Activated CD4-positive, alpha-beta T cell treated with anti-CD3 and anti-CD28 coated beads, Interleukin-2, Interleukin-4, amounts not matched to agents 100 ng/mL and 50 ng/mL, durations not matched to agents 16 hours and 8 hours (primary cell): ENCODE data around the gene PRIMA1.

Source experiments
- DNase-seq: peaks from one replicate; pipeline ENCODE4 v3.0.0-alpha.2; 2020; ENCODE audit warnings: low spot score

PRIMA1 gene

DNA sequence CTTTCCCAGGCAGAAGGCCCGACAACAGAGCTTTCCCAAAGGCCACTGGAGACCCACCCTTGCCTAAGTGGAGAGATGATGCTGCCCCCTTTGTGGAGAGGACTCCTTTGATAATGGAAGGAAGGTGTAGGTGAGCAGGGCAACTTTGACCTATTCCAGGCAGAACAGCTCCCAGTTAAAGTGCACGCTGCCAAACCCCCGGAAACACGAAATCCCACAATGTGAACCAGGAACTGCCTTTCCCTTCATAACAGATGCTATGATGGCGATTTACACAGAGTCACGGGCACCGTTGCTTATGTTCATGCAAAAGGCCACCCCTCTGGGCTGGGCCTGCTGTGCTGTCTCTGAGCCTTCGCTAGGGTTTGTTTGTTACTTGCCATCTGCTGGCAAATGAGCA, 34.6 kb downstream of the PRIMA1 start:
- no peak for DNase-seq

DNA sequence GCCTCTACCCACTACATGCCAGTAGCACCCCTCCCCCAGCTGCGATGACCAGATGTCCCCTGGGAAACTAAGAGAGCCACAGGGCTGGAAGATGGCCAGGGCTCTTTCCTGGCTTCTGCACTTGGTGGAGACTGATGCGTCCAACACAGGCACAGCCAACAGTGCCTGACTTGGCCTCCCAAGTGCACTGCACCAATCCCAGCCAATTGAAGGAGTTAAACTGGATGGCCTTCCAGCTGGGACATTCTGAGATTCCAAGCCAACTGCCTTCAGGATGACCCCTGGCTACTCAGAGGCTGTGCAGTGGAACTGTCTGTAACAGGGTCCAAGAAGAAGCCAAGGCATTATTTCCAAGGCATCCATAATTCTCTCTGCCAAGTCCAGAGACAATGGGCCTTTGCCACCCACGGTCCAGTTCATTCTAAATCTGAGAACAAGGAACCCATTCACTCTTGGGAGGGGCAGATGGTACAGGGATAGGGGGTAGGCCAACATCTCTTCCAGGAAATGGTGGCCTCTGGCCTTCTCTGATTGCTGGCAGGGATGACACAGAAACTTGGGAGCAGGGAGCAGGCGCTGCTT, 35.2 kb downstream of the PRIMA1 start:
- DNase-seq = no peak

DNA sequence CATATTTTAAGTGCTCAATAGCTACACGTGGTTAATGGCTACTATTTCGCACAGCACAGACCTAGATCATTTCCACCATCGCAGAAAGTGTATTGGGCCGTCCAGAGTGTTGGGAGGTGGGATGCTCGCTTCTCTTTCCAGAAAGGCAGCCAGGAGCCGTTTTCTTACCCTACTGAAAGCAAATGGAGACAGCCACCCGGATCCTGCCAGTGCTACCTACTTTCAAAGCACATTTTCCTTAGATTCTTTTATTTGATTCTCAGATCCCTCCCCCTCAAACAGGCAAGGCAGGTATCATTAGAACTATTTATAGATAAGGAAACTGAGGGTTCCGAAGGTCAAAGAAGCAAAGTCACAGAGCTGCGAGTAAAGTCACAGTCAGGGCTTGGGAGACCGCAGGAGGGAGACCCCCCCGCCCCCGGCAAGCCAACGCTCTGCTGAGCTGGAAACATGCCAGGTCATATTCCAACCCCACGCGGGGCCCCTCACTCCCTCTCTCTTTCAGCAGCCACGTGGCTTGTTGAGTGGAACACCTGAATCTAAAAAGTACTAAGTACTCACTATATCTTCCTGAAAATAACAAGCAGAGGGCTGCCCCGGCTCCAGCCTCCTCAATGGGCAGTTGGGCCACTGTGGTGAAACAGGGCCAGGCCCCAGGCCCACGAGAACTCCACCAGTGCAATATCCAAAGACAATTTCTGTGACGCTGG, 36.2 kb downstream of the PRIMA1 start:
- no peak for DNase-seq

DNA sequence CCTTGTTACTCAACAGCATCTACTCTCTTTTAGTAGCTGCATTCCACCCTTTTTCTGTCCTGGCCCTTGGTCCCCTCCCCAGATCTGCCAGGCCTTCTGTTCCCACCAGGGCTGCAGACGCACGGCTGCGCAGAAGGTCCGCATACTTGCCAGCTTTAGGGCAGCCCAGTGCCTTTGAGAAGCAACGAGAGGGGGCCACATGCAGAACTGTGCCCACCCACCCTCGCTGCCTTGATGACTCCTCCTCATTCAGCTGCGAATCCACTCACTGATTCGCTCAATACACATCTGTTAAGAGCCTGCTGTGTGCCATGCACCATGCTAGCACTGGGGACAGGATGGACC, 39.2 kb downstream of the PRIMA1 start:
- DNase-seq = no peak

DNA sequence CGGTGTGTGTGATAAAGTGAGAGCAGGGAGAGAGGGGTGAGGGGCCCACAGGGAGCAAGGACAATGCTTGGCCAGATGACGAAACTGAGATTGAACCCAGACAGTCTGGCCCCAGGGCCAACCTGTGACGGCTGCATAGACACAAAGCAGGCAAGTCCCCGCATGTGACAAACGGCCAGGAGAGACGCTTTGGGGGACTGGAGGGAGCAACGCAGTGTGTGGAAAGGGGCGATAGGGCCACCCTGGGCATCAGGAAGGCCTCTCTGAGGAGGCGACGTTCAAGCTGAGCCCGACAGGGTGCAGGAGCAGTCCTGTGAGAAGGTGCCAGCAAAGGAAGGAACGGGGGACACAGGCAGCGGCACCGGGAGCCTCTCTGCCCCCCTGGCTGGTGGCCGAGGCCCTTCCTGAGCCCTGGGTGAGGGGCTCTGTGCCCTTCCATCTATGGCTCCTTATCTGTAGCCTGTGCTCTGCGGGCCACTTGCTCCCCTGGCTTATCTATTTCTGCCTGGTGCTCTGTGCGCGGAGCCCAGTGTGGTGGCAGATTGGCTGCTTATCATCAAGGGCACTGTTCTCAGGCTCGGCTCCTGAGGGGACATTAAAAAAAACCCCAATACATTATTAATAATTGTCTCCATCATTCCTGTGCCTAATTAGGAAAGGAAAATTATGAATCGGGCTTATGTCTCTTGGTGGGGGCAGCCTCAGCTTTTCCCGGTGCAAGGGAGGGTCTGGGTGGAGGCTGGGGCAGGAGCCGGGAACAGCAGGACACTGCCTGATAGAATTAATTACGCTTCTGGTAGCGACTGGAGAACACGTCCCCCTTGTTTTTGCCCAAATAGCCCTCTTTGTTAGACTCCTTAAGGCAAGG, 39.8 kb downstream of the PRIMA1 start:
- no peak for DNase-seq

DNA sequence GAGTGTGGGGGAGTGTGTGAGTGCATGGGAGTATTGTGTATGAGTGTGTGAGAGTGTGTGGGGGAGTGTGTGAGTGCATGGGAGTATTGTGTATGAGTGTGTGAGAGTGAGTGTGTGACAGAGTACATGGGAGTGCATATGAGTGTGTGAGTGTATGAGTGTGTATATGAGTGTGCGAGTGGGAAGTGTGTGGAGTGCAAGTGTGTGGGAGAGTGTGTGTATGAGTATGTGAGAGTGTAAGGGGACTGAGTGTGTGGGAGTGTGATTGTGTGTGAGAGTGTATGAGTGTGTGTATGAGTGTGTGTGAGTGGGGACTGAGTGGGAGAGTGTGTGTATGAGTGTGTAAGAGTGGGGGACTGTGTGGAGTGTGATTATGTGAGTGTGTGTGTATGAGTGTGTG, 40.7 kb downstream of the PRIMA1 start:
- no peak for DNase-seq

DNA sequence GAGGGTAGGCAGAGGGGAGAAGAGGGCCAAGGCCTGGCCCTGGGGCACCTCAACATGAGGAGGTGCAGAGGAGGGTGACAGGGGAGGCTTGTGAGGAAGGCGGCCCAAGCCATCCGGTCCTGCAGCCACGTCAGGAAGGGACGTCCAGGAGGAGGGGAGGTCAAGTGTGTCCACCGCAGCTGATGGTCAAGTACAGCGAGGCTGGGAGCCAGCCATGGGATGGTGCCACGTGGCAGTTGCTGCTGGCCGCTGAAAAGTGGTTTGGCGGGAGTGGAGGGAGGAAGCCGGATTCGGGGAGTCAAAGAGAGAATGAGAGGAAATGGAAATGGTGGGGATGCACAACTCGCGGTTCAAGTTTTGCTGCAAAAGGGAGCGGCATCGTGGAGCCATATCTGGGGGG, 41.2 kb downstream of the PRIMA1 start:
- no peak for DNase-seq

DNA sequence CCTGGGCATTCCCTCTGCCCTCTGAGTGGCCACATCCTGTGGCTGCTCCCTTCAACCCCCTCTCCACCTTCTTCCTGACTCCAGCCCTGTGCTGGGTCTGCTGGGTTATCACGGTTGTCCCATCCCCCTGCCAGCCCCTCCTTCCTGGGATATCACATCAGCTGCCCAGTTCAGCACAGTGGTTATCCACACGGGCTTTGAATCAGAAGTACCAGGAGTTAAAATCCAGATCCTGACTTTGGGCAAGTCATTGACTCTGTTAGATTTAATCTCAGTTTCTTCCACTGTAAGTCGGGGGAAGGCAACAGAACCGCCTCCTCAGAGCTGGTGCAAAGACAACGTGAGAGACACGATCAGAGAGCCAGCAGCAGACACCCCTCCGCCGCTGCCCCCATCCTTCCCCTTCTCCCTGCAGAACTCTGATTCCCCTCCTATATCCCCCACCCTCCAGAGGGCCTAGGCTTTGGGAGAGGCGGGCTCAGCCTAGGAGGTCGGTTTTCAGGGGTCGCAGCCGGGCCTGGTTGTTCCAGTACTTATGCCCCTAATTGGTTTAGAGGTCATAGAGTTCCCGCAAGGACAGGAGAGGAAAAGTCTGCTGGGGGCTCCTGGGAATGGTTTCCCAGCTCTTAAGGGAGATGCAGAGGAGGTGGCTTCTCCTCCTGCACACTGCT, 42.5 kb downstream of the PRIMA1 start:
- no peak for DNase-seq

DNA sequence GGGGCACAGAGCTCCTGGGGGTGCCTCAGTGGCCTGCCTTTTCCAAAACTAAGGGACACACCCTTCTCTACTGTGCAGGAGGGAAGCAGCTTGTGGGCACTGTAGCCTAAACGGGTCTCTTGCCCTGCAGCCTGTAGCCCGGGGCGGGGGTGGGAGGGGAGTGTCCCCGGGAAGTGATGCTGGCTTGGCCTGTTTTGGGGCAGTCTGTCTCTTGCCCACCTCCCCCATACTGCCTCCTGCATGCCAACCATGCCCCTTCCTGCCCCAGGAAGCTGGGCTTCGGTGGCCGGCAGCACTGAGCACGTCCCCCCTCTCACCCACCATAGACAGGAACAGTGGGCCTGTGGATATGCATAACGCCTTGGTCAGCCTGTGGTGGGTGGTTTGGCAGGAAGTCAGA, 43.4 kb downstream of the PRIMA1 start:
- DNase-seq = no peak

DNA sequence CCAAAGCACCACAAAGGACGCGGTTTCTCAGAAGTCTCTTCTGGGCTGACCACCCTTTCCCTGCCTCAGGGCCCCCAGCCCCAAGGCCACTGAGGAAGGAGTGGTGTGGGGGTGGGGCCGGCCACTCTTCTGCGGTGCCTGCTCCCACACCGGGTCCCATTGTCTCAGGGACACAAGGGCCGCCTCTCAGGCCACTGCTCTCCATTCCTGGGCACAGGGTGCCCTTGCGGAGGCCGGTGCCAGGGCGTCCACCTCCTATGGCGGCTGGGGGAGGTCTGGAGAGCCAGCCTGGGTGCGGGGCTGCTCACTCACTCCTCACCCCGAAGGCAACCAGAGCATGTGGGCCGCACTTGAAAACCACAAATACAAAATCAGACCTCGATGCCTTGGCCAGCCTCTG, 44.1 kb downstream of the PRIMA1 start:
- no peak for DNase-seq

DNA sequence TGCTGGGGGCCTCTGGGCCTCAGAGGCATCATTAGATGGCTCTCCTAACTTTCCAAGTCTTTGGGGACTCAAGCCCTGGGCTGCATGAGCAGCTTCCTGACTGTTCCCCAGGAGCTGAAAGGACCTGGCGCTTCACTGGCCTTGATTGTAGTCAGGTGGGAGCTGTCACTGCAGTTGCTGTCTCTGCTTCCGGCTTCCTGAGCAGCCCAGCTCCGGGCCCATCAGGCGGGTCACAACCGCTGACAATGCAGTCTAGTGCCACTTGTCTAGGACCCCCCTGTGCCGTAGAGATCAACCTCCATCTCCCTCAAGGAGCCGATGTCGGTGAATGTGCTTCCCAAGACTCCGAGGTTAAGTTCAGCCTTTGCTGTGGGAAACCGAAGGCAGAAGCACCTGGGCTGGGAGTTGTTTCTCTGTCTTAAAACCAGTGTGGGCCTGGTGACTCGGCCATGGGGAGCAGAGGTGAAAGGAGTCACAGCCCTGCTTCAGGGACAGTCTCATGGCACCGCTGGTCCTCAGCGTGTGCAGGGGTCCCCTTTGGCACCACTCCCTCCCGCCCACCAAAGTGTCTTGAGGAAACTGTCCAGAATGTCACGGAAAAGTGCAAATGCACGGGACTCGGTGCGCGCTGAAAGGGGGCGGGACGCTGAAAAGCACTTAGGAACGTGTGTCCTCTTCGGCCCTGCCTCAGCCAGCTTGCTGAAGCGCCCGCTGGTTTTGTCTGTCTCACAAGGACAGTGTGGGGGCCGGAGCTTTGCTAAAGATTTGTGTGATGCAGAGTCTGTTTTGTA, 44.8 kb downstream of the PRIMA1 start:
- no peak for DNase-seq

DNA sequence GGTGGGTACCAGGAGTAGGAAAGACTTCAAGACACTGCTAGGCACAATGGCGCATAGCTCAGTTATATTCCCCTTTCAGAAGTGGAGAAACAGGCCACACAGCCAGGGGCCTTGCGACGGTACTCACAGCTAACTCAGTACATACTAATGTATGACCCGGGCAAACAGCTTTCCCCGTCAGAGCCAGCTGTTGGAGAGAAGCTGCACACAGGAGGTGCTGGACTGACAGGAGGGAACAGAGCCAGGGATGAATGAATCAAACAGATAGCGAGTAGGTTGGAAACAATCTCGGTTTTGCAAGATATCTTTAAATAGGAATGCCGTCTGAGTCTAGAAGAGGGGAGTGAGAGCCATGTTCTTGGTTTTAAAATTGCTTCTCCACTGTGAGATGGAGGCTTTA, 45.5 kb downstream of the PRIMA1 start:
- no peak for DNase-seq

DNA sequence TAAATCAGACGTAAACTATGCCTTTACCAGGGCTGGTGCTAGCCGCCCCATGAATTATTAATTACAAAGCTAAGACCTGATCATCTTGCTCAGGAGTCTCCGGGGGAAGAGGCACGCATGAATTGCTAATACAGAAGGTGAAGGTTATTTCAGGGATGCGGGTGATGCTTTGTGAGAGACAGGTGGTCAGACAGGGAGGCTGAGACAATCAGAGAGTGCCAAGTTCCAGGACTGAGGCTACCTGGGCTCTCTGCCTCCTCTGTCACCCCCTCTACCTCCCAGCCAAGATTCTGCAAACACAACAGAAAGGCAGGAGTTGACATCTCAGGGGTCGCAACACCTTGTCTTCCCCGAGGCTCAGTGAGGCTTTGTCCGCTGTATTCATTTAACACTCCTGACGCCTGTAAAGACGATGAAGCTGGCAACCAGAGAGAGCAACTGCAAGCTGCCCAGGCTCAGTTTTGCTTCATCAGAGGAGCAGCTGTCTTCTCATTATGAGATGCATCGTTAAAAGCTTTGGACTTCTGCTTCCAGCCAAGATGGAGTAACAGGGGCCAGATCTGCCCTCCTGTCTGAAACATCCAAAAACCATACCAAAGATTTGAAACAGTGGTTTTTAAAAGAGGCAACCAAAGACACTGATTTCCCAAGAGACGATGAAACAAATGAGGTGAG, 46.6 kb downstream of the PRIMA1 start:
- no peak for DNase-seq

DNA sequence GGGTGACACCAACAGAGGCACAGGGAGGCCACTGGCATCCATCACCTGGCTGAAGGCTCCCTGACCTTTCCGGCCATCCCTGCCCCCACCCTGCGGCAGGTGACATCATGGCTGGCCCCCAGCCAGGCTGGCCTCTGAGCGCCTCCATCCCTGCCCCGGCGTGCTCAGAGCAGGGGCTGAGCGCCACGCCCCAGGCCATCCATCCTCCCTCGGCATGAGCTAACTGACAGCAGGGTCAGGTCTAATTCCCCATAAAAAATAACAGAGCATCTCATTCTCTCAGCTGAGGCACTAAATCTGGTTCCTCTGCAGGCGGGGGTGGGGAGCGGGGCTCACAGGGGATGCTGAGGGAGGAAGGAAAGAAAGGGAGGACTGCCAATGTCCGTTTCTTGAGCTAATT, 50.7 kb downstream of the PRIMA1 start:
- no peak for DNase-seq

DNA sequence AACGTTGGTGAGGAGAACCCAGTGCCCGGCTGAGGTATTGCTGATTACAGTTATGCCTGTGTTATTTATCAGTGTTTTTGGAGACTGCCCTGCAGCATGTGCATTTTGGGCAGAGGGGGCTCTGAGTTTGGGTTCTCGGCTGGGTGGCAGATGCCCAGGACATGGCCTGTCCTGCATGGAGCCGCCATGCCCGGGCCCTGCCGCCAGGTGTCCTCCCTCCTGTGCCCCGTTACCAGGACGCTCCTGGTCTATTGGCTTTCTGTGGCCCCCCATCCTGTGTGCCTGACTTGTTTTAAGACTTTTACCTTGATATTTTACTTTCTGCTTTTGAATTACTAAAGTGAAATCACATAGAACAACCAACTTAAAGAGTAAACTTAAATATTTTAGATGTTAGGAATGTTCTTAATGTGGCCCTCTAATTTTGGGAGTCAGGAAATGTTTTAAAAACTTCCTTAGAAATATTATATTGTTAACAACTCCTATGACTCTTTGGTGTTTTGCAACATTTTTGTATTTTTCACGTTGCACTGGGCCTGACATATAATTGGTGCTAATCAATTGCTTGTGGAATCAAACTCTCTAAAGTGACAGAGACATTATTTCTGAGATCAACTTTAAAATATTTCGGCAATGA, 51.8 kb downstream of the PRIMA1 start:
- no peak for DNase-seq

DNA sequence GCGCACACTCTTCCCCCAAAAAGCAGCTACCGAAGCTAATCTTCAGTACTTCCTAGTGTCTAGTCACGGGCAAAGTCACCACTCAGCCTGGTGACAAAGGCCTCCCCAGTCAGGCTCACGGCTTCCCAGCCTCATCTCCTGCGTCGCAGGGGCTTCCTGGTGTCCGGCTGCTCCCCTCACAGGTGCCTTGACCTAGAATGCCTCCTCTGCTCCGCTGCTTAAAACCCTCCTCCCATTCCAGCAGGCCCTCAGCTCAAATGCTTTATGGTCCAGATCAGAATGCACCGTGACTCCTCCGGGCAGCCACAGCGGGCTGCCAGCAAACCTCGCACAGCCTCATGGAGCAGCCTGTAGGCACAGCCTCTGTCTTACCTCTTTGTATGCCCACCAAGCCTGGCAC, 53.1 kb downstream of the PRIMA1 start:
- no peak for DNase-seq

DNA sequence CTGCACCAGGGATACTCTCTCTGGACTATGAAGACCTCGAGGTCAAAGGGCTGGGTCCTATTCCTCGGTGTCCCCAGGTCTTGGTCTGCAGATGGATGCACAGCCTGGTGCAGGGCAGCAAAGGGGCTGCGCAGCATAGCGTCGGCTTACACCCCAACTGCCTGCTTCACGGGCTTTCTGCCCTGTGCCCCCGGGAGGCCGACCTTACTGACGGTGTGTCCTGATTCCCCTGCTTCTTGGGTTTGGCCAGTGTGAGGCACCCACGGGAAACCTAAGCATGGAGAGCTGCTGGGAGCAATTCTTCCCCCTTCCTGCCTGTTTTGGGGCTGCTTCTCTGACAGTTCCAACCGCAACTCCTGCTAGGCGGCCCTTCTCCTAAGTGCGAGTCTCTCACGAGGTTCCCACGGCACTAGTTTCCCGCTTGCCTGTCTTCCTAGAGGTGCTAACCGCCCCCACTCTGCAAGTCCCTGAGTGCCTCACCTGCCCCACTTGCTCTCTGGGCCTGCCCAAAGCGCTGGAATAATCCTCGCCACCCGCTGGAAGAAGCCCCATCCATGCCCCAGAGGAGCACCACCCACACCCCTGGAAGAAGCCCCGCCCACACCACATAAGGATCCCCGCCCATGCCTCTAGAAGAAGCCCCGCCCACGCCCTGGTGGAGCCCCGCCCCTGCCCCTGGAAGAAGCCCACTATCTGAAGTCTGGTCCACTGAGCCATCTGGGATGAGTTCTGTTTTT, 54.0 kb downstream of the PRIMA1 start:
- no peak for DNase-seq

DNA sequence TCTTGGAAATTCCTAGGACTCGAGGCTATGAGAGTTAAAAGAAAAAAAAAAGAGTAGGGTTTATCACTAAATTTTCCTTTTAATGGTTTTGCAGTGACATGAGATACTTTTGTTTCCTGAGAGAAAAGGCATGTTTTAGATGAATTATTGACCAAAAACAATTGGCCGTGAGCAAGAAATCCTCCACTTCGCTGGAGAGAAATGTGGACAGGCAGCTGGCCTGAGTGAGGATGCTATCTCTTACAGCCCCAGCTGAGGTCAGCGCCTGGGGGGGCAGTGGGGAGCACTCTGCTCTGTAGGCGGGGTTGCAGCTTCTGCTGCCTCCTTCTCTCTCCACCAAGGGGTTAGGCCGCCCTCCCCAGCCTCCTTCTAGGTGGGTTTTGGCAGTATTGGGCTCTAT, 54.7 kb downstream of the PRIMA1 start:
- no peak for DNase-seq

DNA sequence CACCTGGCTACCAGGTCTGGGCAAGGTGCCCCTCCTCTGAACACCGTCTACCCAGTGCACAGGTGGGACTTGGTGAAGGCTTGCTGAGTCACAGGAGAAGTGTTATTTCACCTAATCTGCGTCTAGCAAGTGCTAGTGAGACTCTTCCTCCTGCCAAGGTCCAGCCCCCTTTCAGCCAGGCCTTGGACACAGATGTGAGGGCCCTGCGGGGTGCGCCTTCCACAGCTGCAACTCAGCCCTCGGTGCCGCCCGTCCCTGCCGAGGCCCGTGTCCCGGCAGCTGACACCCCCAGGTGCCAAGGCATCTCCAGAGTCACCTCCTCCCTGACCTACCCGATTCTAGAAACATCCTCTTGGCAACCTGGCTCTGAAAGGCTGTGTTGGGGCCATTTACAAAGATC, 55.1 kb downstream of the PRIMA1 start:
- no peak for DNase-seq

DNA sequence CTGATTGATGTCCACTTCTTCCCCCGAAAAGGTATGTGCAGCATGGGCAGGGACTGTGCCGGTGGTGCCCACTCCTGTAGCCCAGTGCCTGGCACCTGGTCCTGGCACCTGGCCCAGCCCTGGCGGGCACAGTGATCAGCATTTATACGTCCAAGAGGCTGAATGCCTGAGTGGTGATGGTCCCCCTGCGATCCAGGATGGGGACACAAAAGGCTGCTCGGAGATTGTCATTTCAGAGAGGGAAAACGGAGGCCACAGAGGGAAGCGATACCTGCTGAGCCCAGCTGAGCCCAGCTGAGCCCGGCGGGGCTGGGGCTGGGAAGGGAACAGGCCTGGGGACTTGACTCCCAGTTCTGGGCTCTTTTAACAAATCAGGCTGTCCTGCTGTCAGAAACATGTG, 55.8 kb downstream of the PRIMA1 start:
- DNase-seq = no peak
